Spleen (tissue), 11 donors: ENCODE results near the gene GPR89A. TPM values are rescaled to one million over a fixed set of nuclear protein-coding genes. Genes with fewer than 3 reads are reported as not detected.

Experiments
- DNase-seq: peaks from one replicate; pipeline ENCODE4 v3.0.0-alpha.2; 2020
- H3K27ac ChIP-seq, 8 donors: fragments of 200-600 bp; sonication (generic) in 7 of 8; 1 replicate in 4 of 8; 2 replicates in 4 of 8; pipeline versions ENCODE4 v1.5.0 to v1.8.0; 2016 to 2021; ENCODE audit warnings: inconsistent platforms in 4 of 8, mild to moderate bottlenecking in 4 of 8, moderate library complexity in 1 of 8
- H3K27me3 ChIP-seq, 7 donors: fragments of 200-600 bp; sonication (generic) in 6 of 7; replicated peaks in 1 of 7; 1 replicate in 4 of 7; 2 replicates in 3 of 7; pipeline versions ENCODE4 v1.5.0 to v1.8.0; 2016 to 2021; ENCODE audit warnings: inconsistent platforms in 3 of 7, mild to moderate bottlenecking in 1 of 7
- H3K36me3 ChIP-seq, 6 donors: fragments of 200-600 bp; sonication (generic) in 5 of 6; 1 replicate in 4 of 6; 2 replicates in 2 of 6; pipeline versions ENCODE4 v1.5.0 to v1.8.0; 2016 to 2021; ENCODE audit warnings: inconsistent platforms in 2 of 6
- H3K4me1 ChIP-seq, 6 donors: fragments of 200-600 bp; sonication (generic) in 5 of 6; 1 replicate in 3 of 6; 2 replicates in 3 of 6; pipeline versions ENCODE4 v1.5.0 to v1.8.0; 2016 to 2021; ENCODE audit warnings: inconsistent platforms in 3 of 6
- H3K4me3 ChIP-seq, 8 donors: fragments of 200-600 bp; sonication (generic) in 7 of 8; 1 replicate in 4 of 8; 2 replicates in 4 of 8; pipeline versions ENCODE4 v1.5.0 to v1.8.0; 2016 to 2021; ENCODE audit warnings: inconsistent platforms in 4 of 8, mild to moderate bottlenecking in 4 of 8, moderate library complexity in 2 of 8
- H3K9me3 ChIP-seq, 8 donors: fragments of 200-600 bp; sonication (generic) in 7 of 8; 1 replicate in 4 of 8; 2 replicates in 4 of 8; pipeline versions ENCODE4 v1.5.0 to v1.8.0; 2016 to 2021; ENCODE audit warnings: inconsistent platforms in 4 of 8
- CTCF ChIP-seq, 11 experiments: fragments of 200-600 bp in 7 of 11; fragments of 450-650 bp in 4 of 11; sonication (generic) in 4 of 11; IDR thresholded peaks in 8 of 11; conservative IDR thresholded peaks in 3 of 11; 1 replicate in 7 of 11; 2 replicates in 4 of 11; pipeline versions ENCODE4 v1.4.0 to v1.8.0; 2016 to 2021; ENCODE audit warnings: antibody characterized with exemption in 11 of 11, inconsistent platforms in 4 of 11, mild to moderate bottlenecking in 1 of 11
- POLR2A ChIP-seq, 3 donors: fragments of 450-650 bp; IDR thresholded peaks; one replicate each; pipeline ENCODE4 v1.5.1; 2017; ENCODE audit warnings: antibody characterized with exemption in 3 of 3, mild to moderate bottlenecking in 1 of 3
- POLR2AphosphoS5 ChIP-seq, 3 donors: sonication (generic); formaldehyde crosslinking; IDR thresholded peaks; one replicate each; pipeline ENCODE4 v1.5.1; 2017; ENCODE audit warnings: antibody characterized with exemption in 3 of 3
- WGBS, 5 donors: extraction: QIAGEN DNeasy Blood & Tissue Kit in 3 of 5; methylation state at CpG; one replicate each; pipeline versions ENCODE4 v1.1.5 to v1.1.7; 2013 to 2018; 5-methylcytosine and 5-hydroxymethylcytosine counted together
- intact Hi-C: fragments of 100-400 bp; cut with DNase I; formaldehyde crosslinking; loops from one replicate; pipeline ENCODE4 v1.15.0; 2023; ENCODE audit warnings: low total_unique reads
- polyA plus RNA-seq, 3 donors: library from polyadenylated mRNA; stranded (reverse); fragments of 200-250 nt; gene quantifications; one replicate each; pipeline ENCODE4 v1.2.1, GENCODE V29; 2013
- total RNA-seq, 7 donors: library from RNA; depleted of rRNA in 3 of 7; stranded (reverse); fragments of >200 nt in 3 of 7; fragmentation: NEBNext Ultra II Directional in 4 of 7; extraction: Animal tissue kit (Norgen Biotek cat#: 25700) in 4 of 7; gene quantifications; one replicate each; pipeline versions ENCODE4 v1.1.0 to v1.2.1, GENCODE V29; 2016 to 2021
- donor health status: healthy with polysubstance abuse.
- donor health status: DM: no; HTN: no; CAD: no; lungs with moderate emphysema.
- donor health status: DM: no; HTN: no; CAD: no.
- donor health status: Bipolar disorder and iron deficiency.
- donor health status: healthy.
- donor health status: DM: no; HTN: no; CAD: no.
- donor health status: DM: yes; HTN: yes; CAD: no.

Gene GPR89A
- total and polyA plus RNA-seq, 10 donors: 8.7 to 49.8 (median 22.6) TPM

- no peak for DNase-seq
- intact Hi-C loops: no loop called here
- Histone ChIP-seq H3K4me3 (no peak overlapping the region), H3K36me3 (no peaks in the 10 kb centered on the region), H3K27me3 (no peaks in the 10 kb centered on the region), H3K27ac (no peak overlapping the region), H3K9me3 (no peaks in the 10 kb centered on the region), H3K4me1 (no peaks in the 10 kb centered on the region)
- TF ChIP-seq POLR2AphosphoS5 (IDR thresholded peaks at IDR 0.05): no peak
- no peak for TF ChIP-seq POLR2A (IDR thresholded peaks at IDR 0.05)
- no peak for TF ChIP-seq CTCF (IDR thresholded peaks at IDR 0.05 in 8 of 11, conservative IDR thresholded peaks at IDR 0.05 in 3 of 11)
- WGBS, 5 donors: 82 to 95% (median 88%) methylated on average over 7 of the region's 7 CpGs
Measured at GRCh38 chr1:145702826-145703225, 95.0 kb downstream of the GPR89A start.

- no peak overlapping the region for H3K27ac ChIP-seq
- WGBS, 5 donors: 85 to 93% (median 87%) methylated on average over 7 of the region's 7 CpGs
- H3K9me3 ChIP-seq: no peaks in the 10 kb centered on the region
- intact Hi-C loops: no loop called here
- no peak for DNase-seq
- no peaks in the 10 kb centered on the region for H3K27me3 ChIP-seq
- no peak overlapping the region for H3K4me3 ChIP-seq
- H3K36me3 ChIP-seq: no peaks in the 10 kb centered on the region
- H3K4me1 ChIP-seq: no peaks in the 10 kb centered on the region
- TF ChIP-seq CTCF (IDR thresholded peaks at IDR 0.05 in 8 of 11, conservative IDR thresholded peaks at IDR 0.05 in 3 of 11) (no peak), POLR2A (IDR thresholded peaks at IDR 0.05) (no peak), POLR2AphosphoS5 (IDR thresholded peaks at IDR 0.05) (no peak)
Measured at GRCh38 chr1:145705622-145706021, 97.8 kb downstream of the GPR89A start.

- WGBS, 5 donors: 88 to 100% (median 90%) methylated on average over 2 of the region's 2 CpGs
- H3K27me3 ChIP-seq: no peaks in the 10 kb centered on the region
- DNase-seq: no peak
- intact Hi-C loops: no loop called here
- TF ChIP-seq POLR2A (IDR thresholded peaks at IDR 0.05) (no peak), CTCF (IDR thresholded peaks at IDR 0.05 in 8 of 11, conservative IDR thresholded peaks at IDR 0.05 in 3 of 11) (no peak), POLR2AphosphoS5 (IDR thresholded peaks at IDR 0.05) (no peak)
- H3K9me3 ChIP-seq: no peaks in the 10 kb centered on the region
- no peak overlapping the region for H3K27ac ChIP-seq
- H3K4me1 ChIP-seq: no peaks in the 10 kb centered on the region
- no peak overlapping the region for H3K4me3 ChIP-seq
- H3K36me3 ChIP-seq: no peaks in the 10 kb centered on the region
Measured at GRCh38 chr1:145706086-145706664, 98.4 kb downstream of the GPR89A start.

- WGBS, 5 donors: 80 to 84% (median 82%) methylated on average over 6 to 9 of the region's 9 CpGs
- DNase-seq: no peak
Measured at GRCh38 chr1:145707183-145707867, 99.5 kb downstream of the GPR89A start, which contains the start of gene PDZK1. Gene PDZK1 (minus strand): TSS chr1:145707368. CDS start chr1:145688021, 19,347 bp downstream.

More at GRCh38 chr1:145707183-145707867, 99.5 kb downstream of the GPR89A start, which contains the start of gene PDZK1:
- Histone ChIP-seq H3K9me3 (no peaks in the 10 kb centered on the region), H3K27me3 (no peaks in the 10 kb centered on the region), H3K4me3 (no peak within 1 kb of the TSS), H3K36me3 (no peaks in the 10 kb centered on the region), H3K4me1 (no peaks in the 10 kb centered on the region), H3K27ac (no peak within 1 kb of the TSS)
- TF ChIP-seq POLR2AphosphoS5 (IDR thresholded peaks at IDR 0.05) (no peak), POLR2A (IDR thresholded peaks at IDR 0.05) (no peak), CTCF (IDR thresholded peaks at IDR 0.05 in 8 of 11, conservative IDR thresholded peaks at IDR 0.05 in 3 of 11) (no peak)
- intact Hi-C loops: no loop called here
